GM21786 (cell line): Measurements from ENCODE around the gene PRKAG2.
"Not testable (repeated sequence)": the region's sequence is repeated elsewhere in the genome, so short reads cannot be mapped to it uniquely, and the experiment has no call there.

Source experiments
- ATAC-seq: cut with Tn5 transposase; IDR thresholded peaks from one replicate; pipeline ENCODE4 v1.9.1; 2021; ENCODE audit not compliant: unreplicated experiment

Gene PRKAG2

DNA sequence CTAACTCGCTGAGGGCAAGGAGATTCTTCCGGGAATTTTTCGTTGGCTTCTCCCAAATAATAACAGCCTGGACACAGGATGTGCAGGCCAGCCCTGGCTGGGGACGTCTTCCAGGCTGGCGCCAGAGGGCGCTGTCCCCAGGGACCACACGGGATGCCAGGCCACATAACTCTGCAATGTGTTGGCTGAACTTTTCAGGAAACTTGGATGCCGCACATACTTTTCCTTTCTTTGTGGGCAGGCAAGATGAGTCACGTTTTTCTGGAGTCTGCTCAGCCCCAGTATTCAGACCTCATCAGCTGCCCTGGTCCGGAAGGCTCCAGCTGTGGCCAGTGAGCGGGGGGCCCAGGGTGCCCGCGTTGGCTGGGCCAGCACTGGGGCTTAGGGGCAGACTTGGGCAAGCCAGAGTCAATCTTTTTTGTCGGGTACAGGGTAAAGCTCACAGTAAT, 122.7 kb downstream of the PRKAG2 start:
- no peak for ATAC-seq

DNA sequence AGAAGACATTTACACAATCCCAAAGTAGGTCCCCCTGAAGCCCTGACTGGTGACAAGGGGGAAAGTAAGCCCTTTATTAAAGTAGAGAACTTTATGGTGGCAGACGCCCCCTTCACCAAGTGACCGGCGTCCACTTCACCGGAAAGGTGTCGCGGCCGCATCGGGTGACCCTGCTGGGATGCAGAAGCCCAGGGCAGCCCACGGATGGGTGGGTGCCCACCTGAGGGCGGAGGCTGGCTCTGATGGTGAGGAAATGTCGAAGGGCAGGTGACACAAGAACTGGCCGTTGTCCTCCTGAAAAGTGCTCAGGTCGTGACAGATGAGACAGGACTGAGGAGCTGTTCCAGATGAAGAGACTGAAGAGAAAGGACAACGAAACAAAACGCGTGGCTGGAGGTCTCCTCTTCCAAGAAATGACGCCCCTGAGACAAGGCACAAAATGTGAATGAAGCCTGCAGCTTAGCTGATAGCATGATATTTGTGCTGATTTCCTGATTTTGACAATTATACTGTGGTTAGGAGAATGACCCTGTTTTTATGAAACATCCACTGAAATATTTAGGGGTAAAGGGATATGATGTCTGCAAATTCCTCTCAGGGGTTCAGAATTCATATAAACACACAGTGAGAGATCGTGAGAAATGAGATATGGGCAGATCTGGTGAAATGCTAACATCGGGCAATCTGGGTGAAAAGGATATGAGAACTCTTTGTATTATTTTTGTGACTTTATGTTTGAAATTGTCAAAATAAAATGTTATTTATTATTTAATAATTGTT, 123.9 kb downstream of the PRKAG2 start:
- no peak for ATAC-seq

DNA sequence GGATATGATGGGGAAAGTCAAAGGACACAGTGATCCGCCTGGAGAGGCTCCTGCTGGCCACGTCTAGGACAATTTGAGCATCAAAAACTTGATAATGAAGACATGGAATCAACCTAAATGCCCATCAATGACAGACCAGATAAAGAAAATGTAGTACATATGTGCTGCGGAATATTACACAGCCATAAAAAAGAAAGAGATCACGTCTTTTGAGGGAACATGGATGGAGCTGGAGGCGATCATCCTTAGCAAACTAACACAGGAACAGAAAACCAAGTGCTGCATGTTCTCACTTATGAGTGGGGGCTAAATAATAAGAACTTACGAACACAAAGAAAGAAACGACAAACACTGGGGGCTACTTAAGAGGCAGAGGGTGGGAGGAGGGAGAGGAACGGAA, 124.9 kb downstream of the PRKAG2 start:
- ATAC-seq, result no peak

GRCh38 chr7:151748733-151749132, 128.2 kb downstream of the PRKAG2 start:
- no peak for ATAC-seq

DNA sequence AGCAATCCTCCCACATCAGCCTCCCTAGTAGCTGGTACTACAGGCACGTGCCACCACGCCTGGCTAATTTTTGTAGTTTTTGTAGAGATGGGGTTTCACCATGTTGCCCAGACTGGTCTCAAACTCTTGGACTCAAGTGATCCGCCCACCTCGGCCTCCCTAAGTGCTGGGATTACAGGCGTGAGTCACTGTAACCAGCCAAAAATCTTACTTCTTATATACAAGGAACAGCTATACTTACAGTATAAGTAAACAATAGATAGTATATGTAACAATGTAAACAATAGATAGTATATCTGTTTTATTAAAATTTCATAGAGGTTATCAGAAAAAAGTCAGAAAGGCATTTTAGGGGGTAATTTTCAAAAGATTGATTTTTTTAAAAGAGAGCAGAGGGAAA, 128.9 kb downstream of the PRKAG2 start:
- not testable (repeated sequence) for ATAC-seq

DNA sequence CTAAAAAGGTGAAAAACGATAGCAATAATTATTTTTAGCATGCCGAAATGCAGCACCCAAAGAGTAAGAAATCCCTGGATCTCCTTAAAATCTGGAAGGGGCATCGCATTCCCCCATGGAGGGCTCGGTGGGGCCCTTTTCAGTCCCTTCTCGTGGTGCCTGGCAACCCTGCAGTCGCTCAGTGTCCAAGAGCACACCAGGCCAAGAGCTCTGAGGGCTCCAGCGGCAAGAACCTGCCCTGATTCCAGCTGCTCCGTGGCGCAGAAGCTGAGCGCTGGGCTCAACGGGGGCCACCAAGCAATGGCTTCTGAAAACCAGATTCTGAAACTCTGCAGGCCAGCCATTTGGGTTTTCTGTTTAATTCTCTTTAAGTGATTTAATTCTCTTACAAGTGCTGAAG, 131.2 kb downstream of the PRKAG2 start:
- no peak for ATAC-seq

GRCh38 chr7:151744656-151745638, 132.0 kb downstream of the PRKAG2 start:
- ATAC-seq, result no peak

GRCh38 chr7:151744051-151744580, 132.8 kb downstream of the PRKAG2 start:
- ATAC-seq, result no peak

GRCh38 chr7:151743481-151743983, 133.4 kb downstream of the PRKAG2 start:
- ATAC-seq, result no peak

DNA sequence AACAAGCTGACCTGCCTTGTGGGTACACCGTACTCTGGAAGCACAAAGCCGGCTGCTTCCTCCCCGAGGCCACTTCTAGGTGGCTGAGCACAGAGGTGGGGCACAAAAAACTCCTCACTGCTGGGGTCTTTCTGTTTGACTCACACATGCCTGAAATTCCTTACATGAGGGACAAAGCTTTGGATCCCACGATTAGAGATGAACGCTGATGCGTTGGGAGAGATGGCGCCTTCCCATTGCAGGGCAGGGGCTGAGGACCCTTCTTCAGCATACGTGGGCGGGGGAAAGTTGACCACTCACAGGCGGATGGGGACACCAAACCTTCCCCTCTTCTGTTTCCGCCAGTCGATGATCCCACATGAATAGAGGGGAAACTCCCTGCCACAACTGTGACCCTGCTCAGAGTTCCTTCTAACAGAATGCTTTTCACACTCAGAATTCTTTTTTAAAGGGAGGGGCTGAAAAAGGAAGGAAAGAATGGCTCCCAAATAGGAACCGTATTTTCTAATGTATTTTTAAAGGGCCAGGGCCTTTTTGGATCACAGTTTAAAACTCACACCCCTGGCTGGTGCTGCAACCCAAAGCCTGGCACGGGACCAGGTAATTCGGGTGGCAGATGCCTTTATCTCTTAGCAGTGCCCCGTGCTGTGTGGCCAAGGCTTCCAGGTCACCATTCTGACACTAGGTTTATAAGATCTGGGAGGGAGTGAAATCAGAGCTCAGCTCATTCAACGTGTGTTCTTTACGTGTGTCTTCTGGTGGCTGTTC, 134.0 kb downstream of the PRKAG2 start:
- ATAC-seq, result no peak

- ATAC-seq, result no peak
Observed at GRCh38 chr7:151741585-151741984, 135.3 kb downstream of the PRKAG2 start.

- no peak for ATAC-seq
Observed at GRCh38 chr7:151740081-151740851, 136.6 kb downstream of the PRKAG2 start.

DNA sequence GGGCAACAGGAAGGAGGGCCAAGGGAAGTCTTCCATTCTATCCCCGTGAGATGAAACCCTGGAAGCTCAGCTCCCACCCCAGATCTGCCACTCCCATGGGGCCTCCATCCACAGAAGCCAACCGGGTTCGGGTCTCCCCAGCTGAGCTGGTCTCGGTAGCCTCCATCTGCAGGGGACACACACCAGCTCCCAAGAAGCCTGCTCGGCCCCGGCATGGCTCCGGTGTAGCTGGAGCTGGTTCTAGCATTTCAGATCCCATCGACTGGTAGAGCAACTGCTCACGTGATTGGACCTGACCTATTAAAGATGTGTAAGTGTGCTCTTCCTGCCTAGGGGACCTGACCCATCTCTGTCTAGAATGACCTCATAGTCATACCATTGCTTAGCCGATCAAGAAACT, 138.0 kb downstream of the PRKAG2 start:
- ATAC-seq, result no peak

- no peak for ATAC-seq
Observed at GRCh38 chr7:151736403-151736909, 140.5 kb downstream of the PRKAG2 start.

DNA sequence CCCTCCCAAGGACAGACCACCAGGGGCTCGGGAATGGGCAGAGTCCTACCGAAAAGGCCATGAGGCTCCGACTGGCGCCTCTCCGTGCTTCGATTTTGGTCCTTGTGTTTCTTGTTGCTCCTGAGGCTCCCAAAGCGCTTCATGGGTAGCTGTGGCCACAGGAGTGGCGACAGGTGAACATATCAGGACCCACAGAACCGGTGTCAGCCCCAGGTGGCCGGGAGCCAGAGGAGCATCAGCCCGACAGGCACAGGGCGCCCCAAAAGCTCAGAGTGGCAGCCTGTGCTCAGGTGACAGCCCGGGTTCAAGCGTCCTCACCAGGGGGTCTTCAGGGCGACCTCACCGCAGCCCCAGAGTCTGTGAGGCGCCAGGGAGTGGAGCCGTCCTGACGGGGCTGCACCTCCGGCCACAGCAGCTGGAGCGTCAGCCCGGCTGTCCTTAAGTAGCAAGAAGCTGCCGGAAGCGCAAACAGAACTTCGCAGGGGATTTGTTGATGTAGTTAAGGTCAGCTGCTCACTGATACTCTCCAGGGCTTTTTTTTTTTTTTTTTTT, 141.0 kb downstream of the PRKAG2 start:
- ATAC-seq, result no peak

DNA sequence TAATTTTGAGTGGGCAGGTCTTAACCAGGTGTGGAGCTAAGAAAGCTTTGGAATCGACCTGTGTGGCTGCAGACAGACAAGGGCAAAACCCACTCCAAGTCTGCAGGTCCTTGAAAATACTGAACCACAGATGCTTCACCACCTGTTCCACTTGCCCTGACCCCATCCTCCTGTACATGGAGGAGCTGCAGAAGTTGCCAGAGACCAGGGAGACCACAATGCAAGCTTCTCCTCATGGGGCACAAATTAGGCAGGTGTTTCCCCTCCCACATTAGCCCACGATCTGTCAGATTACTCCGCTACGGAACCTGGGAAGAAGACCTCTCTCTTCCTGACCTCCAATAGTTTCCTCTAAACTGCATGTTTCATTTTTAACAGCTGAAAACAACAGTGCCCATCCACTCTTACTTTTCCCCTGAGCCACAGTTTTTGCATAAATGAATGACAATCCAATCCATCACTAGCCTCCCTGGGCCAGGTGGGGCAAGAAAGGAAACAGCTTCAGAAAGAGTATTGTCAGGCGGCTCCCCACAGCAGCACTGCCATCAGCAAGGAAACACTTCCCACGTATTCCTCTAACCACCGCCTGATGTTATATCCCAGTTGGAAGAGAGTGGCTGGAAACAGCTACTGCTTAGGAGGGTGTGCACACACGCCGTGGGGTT, 141.6 kb downstream of the PRKAG2 start:
- ATAC-seq, result no peak

- ATAC-seq, result no peak
Observed at GRCh38 chr7:151732834-151733592, 143.9 kb downstream of the PRKAG2 start.

GRCh38 chr7:151732292-151732691, 144.6 kb downstream of the PRKAG2 start:
- ATAC-seq, result no peak
